Measurements from ENCODE around the gene ANO3.

The ANO3 gene

GRCh38 chr11:26700574-26701235, 368.8 kb downstream of the ANO3 start:
- Histone ChIP-seq H3K27me3 (no peaks in the 10 kb centered on the region), H3K36me3 (no peaks in the 10 kb centered on the region), H3K27ac (no peak overlapping the region), H3K9me3 (no peaks in the 10 kb centered on the region), H3K4me3 (ENCODE audit: low read depth in 1 of 2, low read length in 1 of 2) (no peak overlapping the region), H3K4me1 (ENCODE audit: control insufficient read depth in 1 of 2, insufficient read depth in 1 of 2, low read depth in 1 of 2, low read length in 1 of 2) (no peaks in the 10 kb centered on the region)
- TF ChIP-seq, protein P1, sequence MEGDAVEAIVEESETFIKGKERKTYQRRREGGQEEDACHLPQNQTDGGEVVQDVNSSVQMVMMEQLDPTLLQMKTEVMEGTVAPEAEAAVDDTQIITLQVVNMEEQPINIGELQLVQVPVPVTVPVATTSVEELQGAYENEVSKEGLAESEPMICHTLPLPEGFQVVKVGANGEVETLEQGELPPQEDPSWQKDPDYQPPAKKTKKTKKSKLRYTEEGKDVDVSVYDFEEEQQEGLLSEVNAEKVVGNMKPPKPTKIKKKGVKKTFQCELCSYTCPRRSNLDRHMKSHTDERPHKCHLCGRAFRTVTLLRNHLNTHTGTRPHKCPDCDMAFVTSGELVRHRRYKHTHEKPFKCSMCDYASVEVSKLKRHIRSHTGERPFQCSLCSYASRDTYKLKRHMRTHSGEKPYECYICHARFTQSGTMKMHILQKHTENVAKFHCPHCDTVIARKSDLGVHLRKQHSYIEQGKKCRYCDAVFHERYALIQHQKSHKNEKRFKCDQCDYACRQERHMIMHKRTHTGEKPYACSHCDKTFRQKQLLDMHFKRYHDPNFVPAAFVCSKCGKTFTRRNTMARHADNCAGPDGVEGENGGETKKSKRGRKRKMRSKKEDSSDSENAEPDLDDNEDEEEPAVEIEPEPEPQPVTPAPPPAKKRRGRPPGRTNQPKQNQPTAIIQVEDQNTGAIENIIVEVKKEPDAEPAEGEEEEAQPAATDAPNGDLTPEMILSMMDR (IDR thresholded peaks at IDR 0.05), result no peak

GRCh38 chr11:26702406-26702805, 370.5 kb downstream of the ANO3 start:
- TF ChIP-seq, protein P1 (IDR thresholded peaks at IDR 0.05), result no peak
- no peaks in the 10 kb centered on the region for H3K9me3 ChIP-seq

GRCh38 chr11:26703411-26704191, 371.7 kb downstream of the ANO3 start:
- Histone ChIP-seq H3K27ac (no peak overlapping the region), H3K27me3 (no peaks in the 10 kb centered on the region), H3K4me3 (ENCODE audit: low read depth in 1 of 2, low read length in 1 of 2) (no peak overlapping the region), H3K9me3 (no peaks in the 10 kb centered on the region), H3K36me3 (no peaks in the 10 kb centered on the region), H3K4me1 (ENCODE audit: control insufficient read depth in 1 of 2, insufficient read depth in 1 of 2, low read depth in 1 of 2, low read length in 1 of 2) (no peaks in the 10 kb centered on the region)
- TF ChIP-seq, protein P1 (IDR thresholded peaks at IDR 0.05), result no peak

More at GRCh38 chr11:26702406-26702805, 370.5 kb downstream of the ANO3 start:
- Histone ChIP-seq H3K27ac (no peak overlapping the region), H3K36me3 (no peaks in the 10 kb centered on the region), H3K4me1 (ENCODE audit: control insufficient read depth in 1 of 2, insufficient read depth in 1 of 2, low read depth in 1 of 2, low read length in 1 of 2) (no peaks in the 10 kb centered on the region), H3K4me3 (ENCODE audit: low read depth in 1 of 2, low read length in 1 of 2) (no peak overlapping the region), H3K27me3 (no peaks in the 10 kb centered on the region)

DNA sequence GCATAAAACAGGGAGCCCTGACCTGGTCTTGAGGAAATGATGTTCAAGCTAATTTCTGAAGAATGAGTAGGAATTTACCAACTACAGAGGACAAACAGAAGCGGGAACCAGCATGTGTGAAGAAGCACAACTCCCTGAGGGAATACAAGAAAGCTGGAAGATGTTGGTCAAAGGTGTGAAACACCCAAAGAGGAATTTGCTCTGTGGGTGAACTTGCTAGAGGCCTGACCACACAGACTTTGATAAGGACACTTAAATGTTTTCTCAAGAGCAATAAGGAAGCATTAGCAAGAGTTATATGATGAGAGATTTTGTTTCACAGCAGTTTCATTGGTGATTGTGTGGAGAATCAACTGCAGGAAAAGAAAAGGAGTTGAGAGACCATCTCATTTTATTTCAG, 372.3 kb downstream of the ANO3 start:
- no peaks in the 10 kb centered on the region for H3K27me3 ChIP-seq
- TF ChIP-seq, protein P1 (IDR thresholded peaks at IDR 0.05), result no peak
- no peaks in the 10 kb centered on the region for H3K9me3 ChIP-seq
- H3K36me3 ChIP-seq, result no peaks in the 10 kb centered on the region
- H3K4me3 ChIP-seq (ENCODE audit: low read depth in 1 of 2, low read length in 1 of 2), result no peak overlapping the region
- no peaks in the 10 kb centered on the region for H3K4me1 ChIP-seq (ENCODE audit: control insufficient read depth in 1 of 2, insufficient read depth in 1 of 2, low read depth in 1 of 2, low read length in 1 of 2)
- H3K27ac ChIP-seq, result no peak overlapping the region

DNA sequence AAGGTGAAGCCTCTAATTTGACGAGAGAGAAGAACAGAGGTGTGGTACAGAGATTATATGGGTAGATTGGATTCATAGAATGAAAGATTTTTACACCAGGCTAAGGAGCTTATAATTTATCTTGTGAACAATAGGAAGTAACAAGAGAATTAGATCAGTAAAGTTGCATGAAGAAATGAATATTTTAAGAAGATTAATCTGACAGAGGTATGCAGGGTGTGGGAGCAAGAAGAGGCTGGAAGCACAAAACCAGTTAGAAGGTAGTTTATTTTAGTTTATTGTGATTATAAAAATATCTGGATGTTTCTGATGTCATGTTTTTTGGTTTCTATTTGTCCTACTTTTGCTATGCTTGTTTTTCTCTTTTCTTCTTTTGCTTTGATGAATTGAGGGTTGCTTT, 374.3 kb downstream of the ANO3 start:
- Histone ChIP-seq H3K27me3 (no peaks in the 10 kb centered on the region), H3K4me3 (ENCODE audit: low read depth in 1 of 2, low read length in 1 of 2) (no peak overlapping the region), H3K36me3 (no peaks in the 10 kb centered on the region), H3K9me3 (no peaks in the 10 kb centered on the region), H3K27ac (no peak overlapping the region), H3K4me1 (ENCODE audit: control insufficient read depth in 1 of 2, insufficient read depth in 1 of 2, low read depth in 1 of 2, low read length in 1 of 2) (no peaks in the 10 kb centered on the region)
- TF ChIP-seq, protein P1 (IDR thresholded peaks at IDR 0.05), result no peak

Measured in neutrophil (primary cell).